NOMO-1 treated with dmso at 0.1 percent for 144 hours (cell line): ENCODE measurements around the gene DDTL.
"Not testable (repeated sequence)": the region's sequence is repeated elsewhere in the genome, so short reads cannot be mapped to it uniquely, and the experiment has no call there.

ENCODE experiments used
- DNase-seq: peaks from one replicate; lab custom pipeline; 2025; ENCODE audit not compliant: unreplicated experiment; lab: John Stamatoyannopoulos, UW

Gene DDTL

DNA sequence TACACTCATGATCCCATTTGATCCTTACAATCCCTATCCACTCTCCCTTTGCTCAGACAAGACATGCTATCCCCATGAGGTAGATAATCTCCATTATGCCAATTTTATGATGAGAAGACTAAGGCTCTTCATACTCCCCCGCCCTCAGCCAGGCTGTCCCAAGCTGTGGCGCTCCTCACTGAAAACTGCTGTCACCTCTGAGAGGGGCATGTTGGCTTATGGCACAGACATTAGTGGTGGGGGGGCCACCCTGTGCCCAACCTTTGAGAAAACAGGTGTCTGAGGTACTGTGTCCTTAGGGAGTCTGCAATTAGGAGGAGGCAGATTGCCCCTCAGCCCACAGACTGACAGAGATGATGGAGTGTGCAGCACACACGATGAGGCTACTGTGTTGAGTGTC, 2.4 kb downstream of the DDTL start:
- no peak for DNase-seq

DNA sequence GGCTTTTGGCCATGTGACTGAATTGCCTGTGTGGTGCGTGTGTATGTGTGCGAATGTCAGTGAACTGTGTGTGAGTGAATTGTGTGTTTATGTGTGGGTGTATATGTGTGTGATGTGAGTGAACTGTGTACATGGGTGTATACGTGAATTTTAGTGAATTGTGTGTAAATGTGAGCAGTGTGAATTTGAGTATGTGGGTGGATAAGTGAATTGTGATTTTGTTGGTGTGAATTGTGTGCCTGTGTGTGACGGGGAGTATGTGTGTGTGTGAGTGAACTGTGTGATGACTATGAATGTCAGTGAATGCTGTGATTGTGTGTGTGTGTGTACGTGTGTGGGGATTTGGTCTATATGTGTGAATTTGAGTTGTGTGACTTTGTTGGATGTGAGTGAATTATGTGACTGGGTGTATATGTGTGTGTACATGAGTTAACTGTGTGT, 3.5 kb downstream of the DDTL start:
- no peak for DNase-seq

DNA sequence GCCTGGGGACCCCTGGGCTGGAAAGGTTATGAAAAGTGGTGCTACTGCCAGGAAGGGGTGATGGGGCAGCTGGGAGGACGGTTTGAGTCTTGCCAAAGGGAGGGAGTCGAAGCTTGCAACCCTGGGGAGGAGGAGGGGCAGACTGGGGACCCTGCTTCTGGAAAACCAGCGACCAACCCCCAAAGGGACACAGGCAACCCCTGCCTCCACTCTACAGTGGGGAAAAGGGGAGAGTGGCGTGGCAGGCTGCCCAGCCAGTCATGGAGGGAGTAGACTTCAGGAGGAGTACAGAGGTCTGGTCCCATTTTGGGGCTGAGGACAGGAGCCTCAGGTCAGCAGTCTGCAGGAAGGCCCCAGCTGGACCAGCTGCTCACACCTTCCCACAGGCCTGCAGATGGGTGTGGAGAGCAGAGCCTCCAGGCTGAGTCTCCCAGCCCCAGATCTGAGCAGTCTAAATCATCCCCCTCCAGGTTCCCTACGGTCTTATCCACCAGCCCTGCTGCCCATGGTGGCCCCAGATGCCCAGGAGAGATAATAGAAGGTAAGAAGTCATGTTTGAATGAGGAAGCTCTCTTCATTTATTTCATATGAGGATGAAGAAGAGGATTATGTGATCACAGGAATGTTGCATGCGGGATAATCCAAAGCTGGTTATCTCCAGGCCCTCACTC, 4.3 kb downstream of the DDTL start:
- no peak for DNase-seq

DNA sequence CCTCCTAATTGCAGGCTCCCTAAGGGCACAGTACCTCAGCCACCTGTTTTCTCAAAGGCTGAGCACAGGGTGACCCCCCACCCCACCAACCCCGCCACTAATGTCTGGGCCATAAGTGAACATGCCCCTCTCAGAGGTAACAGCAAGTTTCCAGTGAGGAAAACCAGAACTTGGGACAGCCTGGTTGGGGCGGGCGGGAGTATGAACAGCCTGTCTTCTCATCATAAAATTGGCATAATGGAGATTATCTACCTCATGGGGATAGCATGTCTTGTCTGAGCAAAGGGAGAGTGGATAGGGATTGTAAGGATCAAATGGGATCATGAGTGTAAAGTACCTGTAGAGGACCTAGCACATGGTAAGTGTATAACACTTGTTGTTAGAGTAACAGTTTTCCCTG, 5.2 kb downstream of the DDTL start:
- DNase-seq: not testable (repeated sequence)

DNA sequence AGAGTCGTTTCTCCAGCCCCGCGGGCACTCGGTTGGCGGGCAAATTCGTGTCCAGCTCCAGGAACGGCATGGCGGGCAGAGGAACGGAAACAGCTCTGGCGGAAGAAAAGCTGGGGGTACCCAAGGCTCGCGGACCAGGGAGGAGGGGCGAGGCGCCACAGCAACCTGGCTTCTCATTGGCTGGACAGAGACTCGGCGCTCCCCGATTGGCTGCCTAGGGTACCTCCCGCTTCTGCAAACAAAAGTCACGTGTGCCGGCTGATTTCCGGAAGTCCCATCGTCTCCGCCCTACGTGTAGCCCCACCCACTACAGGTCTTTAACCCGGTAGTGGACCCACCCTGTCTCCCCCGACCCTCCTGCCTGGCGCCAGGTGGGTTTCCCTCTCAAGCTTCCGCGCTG, 7.7 kb downstream of the DDTL start, which contains the start of gene DDT:
Gene DDT (minus strand): TSS at position 97 of the 400 bp plus-strand sequence. CDS start 27 bp downstream, at position 70.
- not testable (repeated sequence) for DNase-seq

DNA sequence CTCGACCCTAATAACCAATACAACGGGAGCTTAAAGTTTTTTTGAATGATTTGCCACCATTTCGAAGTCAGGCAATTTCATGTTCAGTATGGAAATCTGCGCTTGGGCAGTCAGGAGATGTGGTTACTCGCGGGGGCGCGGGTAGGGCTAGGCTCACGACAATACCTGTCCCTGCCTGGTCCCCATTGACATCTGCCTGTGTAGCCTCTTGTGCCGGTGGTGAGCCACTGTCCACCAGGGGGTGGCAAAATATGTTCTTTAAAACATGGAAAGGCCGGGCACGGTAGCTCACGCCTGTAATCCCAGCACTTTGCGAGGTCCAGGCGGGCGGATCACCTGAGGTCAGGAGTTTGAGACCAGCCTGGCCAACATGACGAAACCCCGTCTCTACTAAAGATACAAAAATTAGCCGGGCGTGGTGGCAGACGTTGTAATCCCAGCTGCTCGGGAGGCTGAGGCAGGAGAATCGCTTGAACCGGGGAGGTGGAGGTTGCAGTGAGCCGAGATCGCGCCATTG, 8.2 kb downstream of the DDTL start:
- DNase-seq: not testable (repeated sequence)

DNA sequence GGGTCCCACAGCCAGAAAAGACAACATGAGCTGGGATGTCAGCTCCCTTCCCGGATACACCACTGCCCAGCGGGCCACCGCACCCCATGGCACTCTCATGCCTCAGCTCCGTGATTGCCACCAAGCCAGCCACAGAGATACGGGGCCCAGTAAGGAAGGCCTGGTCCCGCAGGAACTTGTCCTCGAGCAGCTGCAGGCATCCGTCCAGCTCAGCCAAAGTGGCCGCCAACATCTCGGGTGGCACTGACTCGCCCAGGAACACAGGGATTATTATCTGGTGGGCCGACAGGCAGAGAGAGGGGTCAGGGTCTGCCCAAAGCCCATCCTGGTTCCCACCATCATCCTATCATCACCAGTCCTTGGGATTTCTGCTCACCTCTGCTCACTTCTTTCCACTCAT, 10.6 kb downstream of the DDTL start:
- not testable (repeated sequence) for DNase-seq

DNA sequence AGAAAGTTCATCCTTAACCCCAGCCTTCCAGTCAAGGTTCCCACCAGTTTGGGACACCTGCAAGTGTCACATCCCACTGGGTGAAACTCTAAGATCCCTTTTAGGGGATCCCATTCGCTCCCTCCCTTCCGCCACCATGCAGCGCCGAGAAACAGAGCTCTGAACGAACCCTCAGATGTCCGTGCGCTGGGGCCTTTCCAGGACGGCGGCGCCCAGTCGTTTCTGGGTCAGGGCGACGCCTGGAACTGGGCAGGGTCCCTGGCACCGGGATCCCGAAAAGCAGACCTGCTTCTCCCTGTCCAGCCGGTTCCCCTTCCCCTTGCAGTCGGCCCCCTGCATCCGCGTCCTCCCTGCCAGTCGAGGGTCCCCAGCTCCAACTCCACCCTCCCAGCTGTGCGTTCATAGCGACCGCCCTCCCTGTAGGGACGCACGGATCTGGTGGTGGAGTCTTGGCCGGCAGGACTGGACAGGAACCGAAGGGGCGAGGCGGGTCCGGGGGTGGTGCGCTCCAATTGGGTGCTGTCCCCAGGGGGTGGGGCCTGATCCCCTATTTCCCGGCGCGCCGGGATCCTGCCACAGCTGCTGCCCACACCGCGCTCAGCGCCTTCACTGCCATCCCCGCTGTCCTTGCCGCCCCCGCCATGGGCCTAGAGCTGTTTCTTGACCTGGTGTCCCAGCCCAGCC, 13.0 kb downstream of the DDTL start, which contains the start of gene GSTT2:
Gene GSTT2 (plus strand): TSS at position 578 of the 684 bp plus-strand sequence.
- not testable (repeated sequence) for DNase-seq

DNA sequence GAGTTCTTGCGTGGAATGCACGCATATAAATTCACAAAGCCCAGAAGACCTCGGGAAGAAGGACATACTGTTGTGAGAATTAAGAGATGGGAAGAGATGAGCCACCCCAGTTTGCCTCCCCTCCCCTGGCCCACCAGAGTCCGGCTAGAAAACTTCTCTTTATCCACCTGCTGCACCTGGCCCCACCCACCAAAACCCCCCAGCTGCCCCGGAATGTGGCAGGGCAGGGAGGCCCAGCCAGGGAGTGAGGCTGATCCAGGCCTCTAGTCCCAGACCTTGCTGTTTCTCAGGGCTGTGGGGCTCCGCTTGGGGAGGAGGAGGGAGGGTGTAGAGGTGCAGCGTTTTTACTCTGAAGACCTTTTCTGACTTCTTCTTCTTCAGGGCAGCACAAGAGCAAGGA, 13.9 kb downstream of the DDTL start:
- DNase-seq: not testable (repeated sequence)

DNA sequence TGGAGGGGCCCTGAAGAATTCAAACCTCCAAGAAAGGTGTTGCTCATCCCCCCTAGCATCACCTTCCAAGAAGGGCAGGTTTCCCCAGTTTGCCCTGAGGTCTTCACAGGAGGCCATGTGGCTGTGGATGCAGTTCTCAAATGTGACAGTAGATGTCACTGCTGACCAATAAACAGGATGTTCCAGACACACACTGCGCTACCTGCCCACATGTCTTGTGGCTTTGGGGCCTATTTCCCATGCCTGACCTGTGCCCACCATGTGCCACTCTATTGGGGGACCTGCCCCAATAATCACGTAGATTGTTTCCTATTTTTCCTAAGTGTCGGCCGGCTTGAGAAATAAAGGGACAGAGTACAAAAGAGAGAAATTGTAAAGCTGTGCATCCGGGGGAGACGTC, 17.7 kb downstream of the DDTL start:
- DNase-seq: no peak

DNA sequence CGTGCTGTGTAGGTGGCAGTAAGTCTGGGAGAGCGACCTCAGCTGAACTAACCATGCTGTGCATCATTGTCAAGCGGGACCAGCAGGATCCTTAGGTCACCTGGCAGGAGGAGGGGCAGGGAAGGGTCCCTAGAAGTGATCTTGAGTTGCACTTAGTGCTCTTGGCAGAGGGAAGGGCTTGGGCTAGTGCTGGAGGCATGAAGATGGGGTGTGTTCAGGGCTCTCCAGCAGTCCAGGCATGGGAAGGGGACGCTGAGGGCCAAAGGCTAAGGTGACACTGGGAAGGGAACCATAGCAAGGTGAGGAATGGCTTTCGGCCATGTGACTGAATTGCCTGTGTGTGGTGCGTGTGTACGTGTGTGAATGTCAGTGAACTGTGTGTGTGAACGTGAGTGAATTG, 19.4 kb downstream of the DDTL start:
- DNase-seq: not testable (repeated sequence)

DNA sequence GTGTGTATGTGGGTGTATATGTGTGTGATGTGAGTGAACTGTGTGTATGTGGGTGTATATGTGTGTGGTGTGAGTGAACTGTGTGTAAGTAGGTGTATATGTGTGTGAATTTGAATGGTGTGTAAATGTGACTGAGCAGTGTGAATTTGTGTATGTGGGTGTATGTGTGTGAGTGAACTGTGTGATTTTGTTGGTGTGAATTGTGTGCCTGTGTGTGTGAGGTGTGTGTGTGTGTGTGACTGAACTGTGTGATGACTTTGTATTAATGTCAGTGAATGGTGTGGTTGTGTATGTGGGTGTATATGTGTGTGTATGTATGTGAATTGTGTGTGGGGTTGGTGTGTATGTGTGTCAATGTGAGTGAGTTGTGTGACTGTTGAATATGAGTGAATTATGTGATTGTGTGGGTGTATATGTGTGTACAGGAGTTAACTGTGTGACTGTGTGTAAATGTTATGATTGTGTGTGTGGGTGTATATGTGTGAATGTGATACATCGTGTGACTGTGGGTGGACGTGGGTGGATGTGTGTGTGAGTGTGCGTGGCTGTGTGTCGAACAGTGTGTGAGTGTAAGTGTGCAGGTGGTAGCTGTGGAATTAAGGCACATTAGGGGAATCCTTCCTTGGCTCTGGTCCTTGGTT, 20.0 kb downstream of the DDTL start:
- not testable (repeated sequence) for DNase-seq

DNA sequence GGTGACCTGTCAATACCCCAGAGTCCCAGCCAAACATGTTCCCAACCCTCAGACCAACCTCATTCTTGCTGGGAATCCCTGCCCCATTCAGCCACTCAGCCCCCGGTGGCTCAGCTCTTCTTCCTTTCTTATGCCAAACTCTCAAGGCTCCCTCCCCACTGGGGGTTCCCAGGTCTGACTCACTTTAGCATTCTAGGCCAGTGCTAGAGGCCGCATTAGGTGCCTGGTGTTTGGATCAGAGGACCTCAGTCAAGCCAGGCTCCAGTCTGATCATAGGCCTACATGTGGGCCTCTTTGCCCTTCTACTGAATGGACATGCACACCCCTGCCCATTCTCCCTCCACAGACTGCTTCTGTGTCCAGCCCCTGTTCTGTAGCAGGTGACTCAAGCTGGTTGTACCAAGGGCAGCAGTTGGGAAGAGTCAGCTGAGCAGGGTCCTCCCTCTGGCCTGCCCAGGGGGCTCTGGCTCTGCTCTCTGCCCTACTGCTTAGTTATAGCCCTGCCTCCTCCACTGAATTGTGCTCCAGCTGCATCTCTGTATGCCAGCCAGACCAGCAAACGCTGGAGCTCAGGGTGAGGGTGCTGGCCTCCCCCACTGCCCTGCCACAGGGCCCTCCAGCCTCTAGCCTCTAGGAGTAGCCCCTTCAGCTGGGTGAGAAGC, 23.0 kb downstream of the DDTL start:
- DNase-seq: not testable (repeated sequence)

DNA sequence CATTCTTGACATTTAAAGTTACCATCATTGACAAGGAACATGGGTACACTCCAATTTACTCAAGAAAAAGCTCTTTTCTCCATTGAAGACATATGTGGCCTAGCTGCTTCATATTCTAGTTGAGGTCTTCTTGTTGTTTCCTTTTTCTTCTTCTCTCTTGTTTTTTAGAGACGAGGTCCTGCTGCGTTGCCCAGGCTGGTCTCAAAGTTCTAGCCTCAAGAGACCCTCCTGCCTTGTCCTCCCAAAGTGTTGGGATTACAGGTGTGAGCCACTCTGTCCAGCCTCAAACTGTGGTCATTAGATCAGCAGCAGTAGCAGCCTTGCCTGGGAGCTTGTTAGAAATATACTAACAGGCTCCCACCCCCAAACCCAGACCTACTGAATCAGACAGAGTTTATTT, 26.4 kb downstream of the DDTL start:
- DNase-seq: not testable (repeated sequence)

DNA sequence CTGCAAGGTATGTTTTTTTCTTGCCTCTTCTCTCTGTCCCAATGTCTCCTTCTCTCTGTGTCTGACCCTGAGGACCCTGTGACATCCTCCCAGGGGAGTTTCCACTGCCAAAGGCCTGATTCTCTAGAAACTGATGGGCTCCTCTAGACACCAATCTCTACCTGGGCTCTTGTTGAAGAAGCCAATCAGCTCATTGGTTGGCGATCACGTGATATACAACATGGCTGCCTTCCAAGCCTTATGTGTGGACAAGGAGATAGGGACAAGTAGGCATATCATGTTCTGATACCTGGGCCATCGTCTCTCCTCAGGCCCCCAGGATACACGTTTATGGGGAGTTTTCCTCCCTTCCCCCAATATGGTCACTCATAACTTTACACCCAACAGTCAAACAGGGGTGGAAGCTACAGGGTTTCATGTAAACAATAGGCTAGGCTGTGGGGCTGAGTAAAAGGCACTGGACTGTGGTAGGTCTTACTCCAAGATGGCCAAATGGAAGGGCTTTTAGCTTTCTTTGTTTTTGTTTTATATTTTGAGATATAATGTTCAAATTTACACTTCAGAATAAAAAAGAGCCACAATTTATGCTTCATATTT, 27.0 kb downstream of the DDTL start:
- not testable (repeated sequence) for DNase-seq

DNA sequence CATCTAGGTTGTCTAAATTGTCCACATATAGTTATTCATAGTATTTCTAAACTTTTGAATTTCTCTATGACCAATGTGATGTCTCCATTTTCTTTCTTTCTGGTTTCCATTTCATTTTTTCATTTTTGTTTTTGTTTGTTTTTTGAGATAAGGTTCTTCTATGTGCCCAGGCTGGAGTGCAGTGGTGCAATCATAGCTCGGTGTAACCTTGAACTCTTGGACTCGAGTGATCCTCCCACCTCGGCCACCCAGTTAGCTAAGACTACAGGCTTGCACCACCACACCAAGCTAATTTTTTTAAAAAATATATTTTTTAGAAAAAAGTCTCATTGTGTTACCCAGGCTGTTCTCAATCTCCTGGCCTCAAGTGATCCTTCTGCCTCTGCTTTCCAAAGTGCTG, 30.4 kb downstream of the DDTL start:
- DNase-seq: no peak

DNA sequence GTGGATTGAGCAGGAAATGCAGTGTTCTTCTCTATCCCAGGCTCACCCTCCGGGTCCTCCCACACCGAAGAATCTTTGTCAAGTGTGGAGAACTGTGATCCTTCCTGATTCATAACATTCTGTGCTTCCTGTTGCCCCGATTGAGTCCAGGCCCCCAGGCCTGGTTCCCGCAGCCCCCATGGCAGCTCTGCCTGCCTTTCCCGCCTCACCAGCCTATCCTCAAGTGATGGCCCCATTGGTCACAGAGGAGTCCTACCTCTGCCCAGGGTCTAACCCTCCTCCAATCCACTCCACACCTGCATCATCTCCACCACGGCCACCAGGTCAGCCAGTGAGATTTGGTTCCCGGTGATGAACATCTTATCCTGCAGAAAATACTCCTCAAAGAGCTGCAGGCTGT, 33.1 kb downstream of the DDTL start:
- not testable (repeated sequence) for DNase-seq

DNA sequence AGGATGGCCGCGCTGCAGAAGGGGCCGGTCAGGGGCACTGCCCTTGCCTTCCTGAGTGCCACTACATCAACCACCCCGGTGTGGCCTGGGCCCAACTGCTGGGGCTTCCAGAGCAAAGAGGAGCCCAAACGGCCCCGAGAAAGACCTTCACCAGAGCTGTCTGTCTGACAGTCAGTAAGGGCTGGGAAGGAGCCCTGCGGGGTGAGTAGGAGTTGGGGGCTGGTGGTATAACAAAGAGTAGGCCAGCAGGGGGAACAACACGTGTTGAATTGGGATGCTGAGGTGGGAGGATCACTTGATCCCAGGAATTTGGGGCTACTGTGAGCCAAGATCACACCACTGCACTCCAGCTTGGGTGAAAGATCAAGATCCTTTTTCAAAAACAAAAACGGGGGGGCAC, 34.6 kb downstream of the DDTL start:
- DNase-seq: no peak

DNA sequence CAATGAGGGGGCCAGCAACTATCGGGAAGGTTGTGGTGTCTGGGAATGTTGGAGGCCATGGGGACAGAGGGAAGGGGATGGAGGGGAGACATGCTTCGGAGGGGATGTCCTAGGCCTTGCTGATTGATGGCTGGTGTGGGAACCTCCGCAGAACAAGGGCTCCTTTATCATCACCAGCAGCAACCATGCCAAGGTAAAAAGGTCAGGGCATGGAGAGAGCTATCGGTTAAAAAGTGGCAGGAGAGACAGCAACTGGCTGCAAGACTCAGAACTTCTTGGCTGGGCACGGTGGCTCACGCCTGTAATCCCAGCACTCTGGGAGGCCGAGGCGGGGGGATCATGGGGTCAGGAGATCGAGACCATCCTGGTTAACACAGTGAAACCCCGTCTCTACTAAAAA, 35.6 kb downstream of the DDTL start:
- DNase-seq: no peak

DNA sequence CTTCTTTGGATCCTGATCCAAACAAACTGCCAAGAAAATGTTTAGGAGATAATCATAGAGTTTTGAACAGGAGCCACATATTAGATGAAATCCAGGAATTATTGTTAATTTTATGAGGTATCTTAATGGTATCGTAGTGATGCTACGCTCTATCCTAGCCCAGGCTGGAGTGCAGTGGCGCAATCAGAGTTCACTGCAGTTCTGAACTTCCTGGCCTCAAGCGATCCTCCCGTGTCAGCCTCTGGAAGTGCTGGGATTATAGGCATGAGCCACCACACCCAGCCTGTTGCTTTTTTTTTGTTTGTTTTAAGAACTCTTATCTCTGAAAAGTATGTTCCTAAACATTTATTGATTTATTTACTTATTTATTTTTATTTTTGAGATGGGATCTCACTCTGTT, 36.2 kb downstream of the DDTL start:
- no peak for DNase-seq

DNA sequence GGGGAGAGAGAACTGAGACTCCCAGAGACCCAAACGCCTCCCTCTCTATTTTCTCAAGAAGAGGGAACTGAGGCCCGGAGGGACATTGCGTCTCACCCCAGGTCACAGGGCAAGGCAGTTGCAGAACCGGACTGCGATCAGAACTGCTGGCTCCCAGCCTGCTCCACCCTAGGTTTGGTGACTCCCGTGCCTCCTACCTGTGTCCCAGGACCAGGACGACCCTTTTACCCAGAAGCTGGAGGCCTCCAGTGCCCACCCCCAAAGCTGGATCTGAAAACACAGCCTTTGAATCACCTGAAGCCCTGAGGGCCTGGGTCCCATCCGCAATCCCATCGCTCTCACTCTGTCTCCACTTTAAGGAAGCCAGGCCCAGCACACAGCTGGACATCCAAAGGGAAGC, 37.2 kb downstream of the DDTL start:
- DNase-seq: no peak
